H1 (cell line): ENCODE data around the gene USP17L11. TPM values are rescaled to one million over a fixed set of nuclear protein-coding genes. Genes with fewer than 3 reads are reported as not detected.
"Not testable (repeated sequence)": the region's sequence is repeated elsewhere in the genome, so short reads cannot be mapped to it uniquely, and the experiment has no call there.

Source experiments
- CTCF ChIA-PET: fragments of 300-600 bp; sonication (Branson Sonifier 250); formaldehyde crosslinking; loops from one replicate; lab custom pipeline; 2021; ENCODE audit not compliant: partially characterized antibody; lab: Charles Lee
- POLR2A ChIA-PET: fragments of 300-600 bp; sonication (Branson Sonifier 250); formaldehyde crosslinking; loops from one replicate; lab custom pipeline; 2021; ENCODE audit warnings: inconsistent platforms; ENCODE audit not compliant: partially characterized antibody; lab: Charles Lee
- DNase-seq, 2 experiments: peaks; one replicate each; pipeline versions ENCODE4 v3.0.0 to v3.0.0-alpha.2; 2010 to 2022; ENCODE audit warnings: low spot score in 2 of 2, low read depth in 1 of 2, mixed read lengths in 1 of 2
- FAIRE-seq: peaks from 2 replicates; lab custom pipeline; 2011; peaks lifted over from hg19 to GRCh38; lab: Jason Lieb, UNC
- H2AFZ ChIP-seq: 2 replicates; pipeline ENCODE4 v1.8.1; 2012; ENCODE audit warnings: low read length, inconsistent platforms
- H2AK5ac ChIP-seq: 2 replicates; pipeline ENCODE4 v1.6.1; 2013; ENCODE audit warnings: low read depth, low read length
- H2BK120ac ChIP-seq: replicated peaks from 2 replicates; pipeline ENCODE3; 2013; ENCODE audit warnings: low read depth, low read length, inconsistent platforms
- H2BK12ac ChIP-seq: 2 replicates; pipeline ENCODE4 v1.6.1; 2013; ENCODE audit warnings: low read depth, low read length
- H2BK15ac ChIP-seq: 2 replicates; pipeline ENCODE4 v1.6.1; 2013; ENCODE audit warnings: low read length
- H2BK20ac ChIP-seq: 2 replicates; pipeline ENCODE4 v1.6.1; 2013; ENCODE audit warnings: low read length
- H2BK5ac ChIP-seq: 2 replicates; pipeline ENCODE4 v1.6.1; 2013; ENCODE audit warnings: low read depth, low read length
- H3K14ac ChIP-seq: 2 replicates; pipeline ENCODE4 v1.6.1; 2013; ENCODE audit warnings: inconsistent platforms; ENCODE audit not compliant: insufficient read length
- H3K18ac ChIP-seq: 2 replicates; pipeline ENCODE4 v1.6.1; 2013; ENCODE audit warnings: low read length; ENCODE audit errors: extremely low read depth
- H3K23ac ChIP-seq: 2 replicates; pipeline ENCODE4 v1.6.1; 2013; ENCODE audit warnings: inconsistent platforms; ENCODE audit not compliant: insufficient read length
- H3K23me2 ChIP-seq: 2 replicates; pipeline ENCODE4 v1.6.1; 2013; ENCODE audit warnings: low read depth, low read length
- H3K27ac ChIP-seq: 2 replicates; pipeline ENCODE4 v1.6.1; 2011; ENCODE audit warnings: low read depth, low read length, inconsistent platforms
- H3K27me3 ChIP-seq, 4 experiments: replicated peaks in 1 of 4; 1 replicate in 1 of 4; 2 replicates in 3 of 4; pipeline versions ENCODE4 v1.6.1 to v1.8.1; 2011 to 2013; ENCODE audit warnings: low read length in 3 of 4, mild to moderate bottlenecking in 3 of 4, inconsistent platforms in 2 of 4, mixed read lengths in 2 of 4, moderate library complexity in 1 of 4; ENCODE audit not compliant: control insufficient read depth in 3 of 4, insufficient read depth in 3 of 4; ENCODE audit errors: extremely low read depth in 1 of 4
- H3K36me3 ChIP-seq, 4 experiments: 2 replicates each; pipeline versions ENCODE4 v1.6.1 to v1.8.1; 2011 to 2013; ENCODE audit warnings: mild to moderate bottlenecking in 4 of 4, low read length in 3 of 4, moderate library complexity in 2 of 4, control low read depth in 1 of 4, inconsistent platforms in 1 of 4; ENCODE audit not compliant: insufficient read depth in 4 of 4, control insufficient read depth in 2 of 4
- H3K4ac ChIP-seq: replicated peaks from 2 replicates; pipeline ENCODE3; 2013; ENCODE audit warnings: low read length, low read depth, mixed read lengths, inconsistent platforms; ENCODE audit not compliant: insufficient read length
- H3K4me1 ChIP-seq, 4 experiments: replicated peaks in 1 of 4; 1 replicate in 1 of 4; 2 replicates in 3 of 4; pipeline versions ENCODE4 v1.6.1 to v1.8.1; 2011 to 2013; ENCODE audit warnings: low read length in 3 of 4, inconsistent platforms in 2 of 4, mixed read lengths in 1 of 4; ENCODE audit not compliant: insufficient read depth in 4 of 4, control insufficient read depth in 3 of 4
- H3K4me2 ChIP-seq, 2 experiments: 2 replicates each; pipeline versions ENCODE4 v1.6.1 to v1.8.1; 2011 to 2013; ENCODE audit warnings: low read depth in 2 of 2, low read length in 2 of 2, control low read depth in 1 of 2, inconsistent platforms in 1 of 2, mild to moderate bottlenecking in 1 of 2; ENCODE audit not compliant: insufficient read depth in 1 of 2
- H3K4me3 ChIP-seq, 4 experiments: fragments of 200-600, 300-600 bp in 1 of 4; sonication (generic), shearing (Covaris generic), sonication (Bioruptor Twin) in 1 of 4; 2 replicates each; pipeline versions ENCODE4 v1.5.1 to v1.8.1; 2011 to 2016; ENCODE audit warnings: low read length in 4 of 4, low read depth in 3 of 4, control low read depth in 2 of 4, inconsistent platforms in 2 of 4, mild to moderate bottlenecking in 2 of 4, mixed read lengths in 1 of 4, moderate library complexity in 1 of 4; ENCODE audit not compliant: insufficient read depth in 2 of 4; ENCODE audit errors: extremely low read depth in 1 of 4
- H3K56ac ChIP-seq: replicated peaks from 2 replicates; pipeline ENCODE3; 2013; ENCODE audit warnings: low read depth, mild to moderate bottlenecking, mixed read lengths, low read length, inconsistent platforms; ENCODE audit not compliant: insufficient read length
- H3K79me1 ChIP-seq: 2 replicates; pipeline ENCODE4 v1.6.1; 2013; ENCODE audit warnings: low read depth, low read length, control low read depth
- H3K79me2 ChIP-seq, 2 experiments: 2 replicates each; pipeline versions ENCODE4 v1.6.1 to v1.8.1; 2012 to 2013; ENCODE audit warnings: low read length in 2 of 2, mild to moderate bottlenecking in 2 of 2, inconsistent platforms in 1 of 2; ENCODE audit not compliant: insufficient read depth in 2 of 2, control insufficient read depth in 1 of 2
- H3K9ac ChIP-seq, 4 experiments: replicated peaks in 1 of 4; 1 replicate in 1 of 4; 2 replicates in 3 of 4; pipeline versions ENCODE4 v1.6.1 to v1.8.1; 2011 to 2013; ENCODE audit warnings: low read depth in 3 of 4, low read length in 3 of 4, control low read depth in 2 of 4, mild to moderate bottlenecking in 2 of 4, moderate library complexity in 2 of 4, inconsistent platforms in 1 of 4; ENCODE audit errors: extremely low read depth in 1 of 4
- H3K9me3 ChIP-seq, 2 experiments: 2 replicates each; pipeline versions ENCODE4 v1.6.1 to v1.8.1; 2012 to 2013; ENCODE audit warnings: mild to moderate bottlenecking in 2 of 2, moderate library complexity in 2 of 2, control low read depth in 1 of 2, inconsistent platforms in 1 of 2, low read depth in 1 of 2, low read length in 1 of 2, mixed read lengths in 1 of 2; ENCODE audit not compliant: insufficient read depth in 2 of 2
- H4K20me1 ChIP-seq, 2 experiments: replicated peaks in 1 of 2; 2 replicates each; pipeline versions ENCODE3 to v1.8.1; 2011 to 2013; ENCODE audit warnings: inconsistent platforms in 2 of 2, low read length in 2 of 2, mild to moderate bottlenecking in 1 of 2; ENCODE audit not compliant: insufficient read depth in 2 of 2, control insufficient read depth in 1 of 2
- H4K5ac ChIP-seq: 2 replicates; pipeline ENCODE4 v1.6.1; 2013; ENCODE audit warnings: low read length, low read depth, mixed read lengths, inconsistent platforms; ENCODE audit not compliant: insufficient read length
- H4K8ac ChIP-seq: 2 replicates; pipeline ENCODE4 v1.8.0; 2013; ENCODE audit warnings: mild to moderate bottlenecking, moderate library complexity, low read length, inconsistent platforms; ENCODE audit not compliant: insufficient read depth; ENCODE audit errors: extremely low read depth
- H4K91ac ChIP-seq: replicated peaks from 2 replicates; pipeline ENCODE3; 2013; ENCODE audit warnings: low read length, mixed read lengths, inconsistent platforms; ENCODE audit not compliant: insufficient read length
- WGBS, 2 experiments: shearing (Covaris generic) in 1 of 2; methylation state at CpG; one replicate each; pipeline versions ENCODE4 v1.1.6 to v1.1.7; 2013 to 2015; ENCODE audit warnings: low lambda C conversion rate in 2 of 2, mixed read lengths in 2 of 2, inconsistent platforms in 1 of 2, low coverage in 1 of 2, missing lambda C conversion rate in 1 of 2; ENCODE audit not compliant: insufficient replicate concordance in 2 of 2, insufficient coverage in 1 of 2, insufficient read length in 1 of 2; ENCODE audit errors: extremely low coverage in 1 of 2, missing lambda C conversion rate in 1 of 2; 5-methylcytosine and 5-hydroxymethylcytosine counted together
- polyA plus RNA-seq, 7 experiments: library from polyadenylated mRNA; depleted of rRNA in 3 of 7; stranded (reverse) in 5 of 7; unstranded in 2 of 7; fragments of >200 nt in 5 of 7; fragments of 200-250 nt in 2 of 7; gene quantifications; 1 replicate in 5 of 7; 2 replicates in 1 of 7; 4 replicates in 1 of 7; pipeline versions ENCODE4 v1.2.1 to v1.2.3, GENCODE V29; 2011 to 2013; ENCODE audit warnings: missing spikeins in 2 of 7, mixed read lengths in 2 of 7
- total RNA-seq: library from RNA; stranded (reverse); fragmentation: NEBNext Ultra II Directional; extraction: Animal tissue kit (Norgen Biotek cat#: 25700); gene quantifications from 2 replicates; pipeline ENCODE4 v1.2.1, GENCODE V29; 2021

USP17L11 gene
- total and polyA plus RNA-seq, 2 of the 8 experiments (the other 6 are each of a cell fraction or from before 2014, with no cell fraction given), result not detected

DNA sequence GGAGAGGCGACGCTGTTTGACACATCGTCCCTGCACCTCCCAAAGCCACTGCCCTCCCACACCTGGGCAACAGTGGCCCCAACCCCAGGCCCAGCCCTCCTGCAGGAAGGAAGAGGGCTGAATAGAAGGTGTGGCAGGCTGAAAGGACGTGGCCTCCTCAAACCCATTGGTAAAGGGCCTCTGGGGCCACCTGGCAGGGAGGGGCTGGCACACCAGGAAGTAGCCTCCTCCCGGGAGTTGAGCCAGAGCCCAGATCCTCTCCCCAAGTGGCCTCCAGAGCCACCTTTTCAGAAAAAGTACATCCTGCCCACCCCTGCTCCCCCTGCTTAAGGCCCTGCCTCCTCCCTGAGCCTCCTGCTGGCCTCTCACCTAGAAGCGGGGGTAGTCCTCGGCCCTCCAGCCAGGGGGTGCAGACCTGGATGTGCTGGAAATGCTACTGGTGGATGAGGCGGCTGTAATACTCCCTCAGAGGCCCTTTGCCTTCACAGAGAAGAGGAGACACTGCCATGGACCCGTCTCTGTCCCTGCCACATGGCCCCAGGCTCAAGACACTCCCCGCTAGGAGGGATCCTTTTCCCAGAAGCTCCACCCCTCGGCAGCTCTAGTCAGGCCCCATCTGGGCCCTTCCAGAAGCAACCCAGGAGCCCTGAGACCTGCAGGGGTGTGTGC is 45.3 kb upstream of the USP17L11 start, which contains the start of gene FAM90A26:
Gene FAM90A26 (plus strand): TSS at position 619 of the 669 bp plus-strand sequence. CDS start 2,764 bp downstream, outside the sequence.
- FAIRE-seq, H2BK120ac ChIP-seq, H3K27ac ChIP-seq, H3K56ac ChIP-seq, H2BK5ac ChIP-seq, H2BK20ac ChIP-seq, H3K36me3 ChIP-seq, H3K18ac ChIP-seq, H3K4me2 ChIP-seq, DNase-seq, H4K8ac ChIP-seq, H4K91ac ChIP-seq, H3K4me1 ChIP-seq, H3K27me3 ChIP-seq, H3K23me2 ChIP-seq, H3K23ac ChIP-seq, H2BK15ac ChIP-seq, H3K4ac ChIP-seq, H3K9ac ChIP-seq, H4K20me1 ChIP-seq, CTCF ChIA-PET, H3K14ac ChIP-seq, H2BK12ac ChIP-seq, H4K5ac ChIP-seq, H2AFZ ChIP-seq, H3K79me1 ChIP-seq, H2AK5ac ChIP-seq, H3K79me2 ChIP-seq, H3K4me3 ChIP-seq, POLR2A ChIA-PET: not testable (repeated sequence)
- H3K9me3 ChIP-seq, result peaks cover 0 to 46% of the 10 kb centered on the region in 2 experiments; a peak in 2 of 4 replicates
- WGBS, 2 experiments, result no CpG with 5 or more reads among the region's 11 CpGs

DNA sequence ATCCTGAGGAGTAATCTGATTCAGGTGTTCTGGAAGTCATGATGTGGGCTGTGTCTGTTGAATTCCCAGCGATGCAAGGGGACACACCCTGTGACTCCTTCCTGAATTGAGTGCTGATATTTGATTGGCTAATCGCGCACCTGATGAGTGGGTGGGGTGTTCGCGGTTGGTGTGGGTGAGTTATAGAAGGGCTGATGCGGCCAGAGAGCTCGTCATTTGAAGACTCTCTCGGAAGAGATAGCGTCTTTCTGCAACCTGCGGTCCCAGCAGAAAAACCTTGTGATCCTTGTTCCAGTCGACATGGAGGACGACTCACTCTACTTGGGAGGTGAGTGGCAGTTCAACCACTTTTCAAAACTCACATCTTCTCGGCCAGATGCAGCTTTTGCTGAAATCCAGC is 4.8 kb upstream of the USP17L11 start, which contains the start of gene USP17L10:
Gene USP17L10 (plus strand): TSS at position 301 of the 400 bp plus-strand sequence. CDS start 0 bp downstream, at position 301.
- H3K4me1 ChIP-seq, H3K4me2 ChIP-seq, H3K23ac ChIP-seq, H3K36me3 ChIP-seq, H2BK20ac ChIP-seq, H4K91ac ChIP-seq, H2AFZ ChIP-seq, H3K4me3 ChIP-seq, DNase-seq, H3K4ac ChIP-seq, H3K9ac ChIP-seq, H4K20me1 ChIP-seq, CTCF ChIA-PET, H3K18ac ChIP-seq, H2BK12ac ChIP-seq, H2BK5ac ChIP-seq, H2BK15ac ChIP-seq, H3K14ac ChIP-seq, FAIRE-seq, POLR2A ChIA-PET, H3K9me3 ChIP-seq, H3K27ac ChIP-seq, H3K23me2 ChIP-seq, H2AK5ac ChIP-seq, H3K27me3 ChIP-seq, H3K56ac ChIP-seq, H4K8ac ChIP-seq, H3K79me1 ChIP-seq, H4K5ac ChIP-seq, H3K79me2 ChIP-seq, H2BK120ac ChIP-seq: not testable (repeated sequence)
- WGBS, 2 experiments, result 84% methylated on average over 10 of the region's 13 CpGs; no CpG with 5 or more reads in 1 of the 2 experiments
